Dermis blood vessel endothelial cell (primary cell): Measurements from ENCODE around the gene STN1. TPM values are rescaled to one million over a fixed set of nuclear protein-coding genes. Genes with fewer than 3 reads are reported as not detected.
A peak's percentile ranks its signal among the peaks of the same experiment; 100 is the strongest.

Experiments used
- DNase-seq: peaks from one replicate; pipeline ENCODE4 v3.0.0; 2010
- total RNA-seq: library from RNA; depleted of rRNA; stranded (reverse); fragments of >200 nt; gene quantifications from 2 replicates; pipeline ENCODE4 v1.2.3, GENCODE V29; 2014

STN1 gene
- total RNA-seq, 1 donor from 2014 or later, result 39.5 TPM

- DNase-seq, result no peak
These were observed 76.5 kb downstream of the STN1 start for GRCh38 chr10:103841519-103841918.

GRCh38 chr10:103840740-103841070 lies 77.3 kb downstream of the STN1 start:
- peak; percentile 40 for DNase-seq

- DNase-seq, result no peak
These were observed 77.9 kb downstream of the STN1 start for GRCh38 chr10:103839872-103840739.

- no peak for DNase-seq
These were observed 78.5 kb downstream of the STN1 start for GRCh38 chr10:103839519-103839871.

GRCh38 chr10:103838862-103839518 lies 79.0 kb downstream of the STN1 start:
- DNase-seq, result no peak

GRCh38 chr10:103838070-103838395 lies 80.0 kb downstream of the STN1 start:
- DNase-seq, result no peak

- DNase-seq, result no peak
These were observed 80.5 kb downstream of the STN1 start for GRCh38 chr10:103837370-103838069.

GRCh38 chr10:103836861-103837260 lies 81.1 kb downstream of the STN1 start:
- DNase-seq, result no peak

- no peak for DNase-seq
These were observed 81.7 kb downstream of the STN1 start for GRCh38 chr10:103836273-103836672.

GRCh38 chr10:103835096-103836050 lies 82.6 kb downstream of the STN1 start:
- DNase-seq, result no peak

GRCh38 chr10:103834436-103835095 lies 83.4 kb downstream of the STN1 start:
- DNase-seq, result no peak

GRCh38 chr10:103833731-103834365 lies 84.1 kb downstream of the STN1 start:
- DNase-seq, result peak; percentile 55

GRCh38 chr10:103832806-103833205 lies 85.2 kb downstream of the STN1 start:
- no peak for DNase-seq

Other genes with a start within 250 kb of the STN1 start
- gene SH3PXD2A, start 62.6 kb downstream of the STN1 start, total RNA-seq, result 2.4 and 3.9 TPM in 2 replicates
- 80.3 and 99.9 TPM in 2 replicates for gene SLK, start 49.0 kb upstream of the STN1 start, total RNA-seq
- gene COL17A1, start 167.7 kb upstream of the STN1 start, total RNA-seq, result 0.34 and 0.84 TPM in 2 replicates
- 7.0 and 10.0 TPM in 2 replicates for gene SFR1, start 204.0 kb upstream of the STN1 start, total RNA-seq